ENCODE measurements around the gene UMPS.

Gene UMPS

GRCh38 chr3:124793054-124793739 lies 62.9 kb downstream of the UMPS start:
- FAIRE-seq: no peak
- DNase-seq (ENCODE audit: insufficient read length, low spot score): no peak

GRCh38 chr3:124796477-124796876 lies 66.2 kb downstream of the UMPS start:
- no peak for DNase-seq (ENCODE audit: insufficient read length, low spot score)
- peak; percentile 4 for FAIRE-seq

GRCh38 chr3:124797426-124797945 lies 67.2 kb downstream of the UMPS start:
- DNase-seq (ENCODE audit: insufficient read length, low spot score) (no peak), FAIRE-seq (no peak)

Measured in HTR-8/SVneo (cell line).